ENCODE measurements around the gene PBRM1.
"Not testable (repeated sequence)": the region's sequence is repeated elsewhere in the genome, so short reads cannot be mapped to it uniquely, and the experiment has no call there.

Gene PBRM1

GRCh38 chr3:52704611-52705437 lies 19.1 kb upstream of the PBRM1 start:
- DNase-seq: no peak

GRCh38 chr3:52703341-52703740 lies 17.6 kb upstream of the PBRM1 start:
- no peak for DNase-seq

GRCh38 chr3:52697632-52697965 lies 11.9 kb upstream of the PBRM1 start:
- DNase-seq: no peak

- DNase-seq: no peak
These were observed 11.3 kb upstream of the PBRM1 start for GRCh38 chr3:52696830-52697631.

GRCh38 chr3:52695798-52696671 lies 10.3 kb upstream of the PBRM1 start:
- no peak for DNase-seq

GRCh38 chr3:52694528-52695189 lies 8.9 kb upstream of the PBRM1 start:
- DNase-seq: peak in 3 of 58 donors; percentile 9 to 51 (median 48)

GRCh38 chr3:52693071-52693470 lies 7.4 kb upstream of the PBRM1 start:
- no peak for DNase-seq

GRCh38 chr3:52690560-52690959 lies 4.8 kb upstream of the PBRM1 start:
- no peak for DNase-seq

GRCh38 chr3:52689151-52689550 lies 3.4 kb upstream of the PBRM1 start:
- DNase-seq: no peak

- no peak for DNase-seq
These were observed 2.6 kb upstream of the PBRM1 start for GRCh38 chr3:52688266-52688665.

- DNase-seq: peak in 44 of 58 donors; percentile 44 to 93 (median 82)
These were observed 416 bp downstream of the PBRM1 start for GRCh38 chr3:52685285-52685708.

- DNase-seq: no peak
These were observed 1.5 kb downstream of the PBRM1 start for GRCh38 chr3:52684184-52684583.

GRCh38 chr3:52683611-52684010 lies 2.1 kb downstream of the PBRM1 start:
- DNase-seq: no peak

- DNase-seq: peak in 15 of 58 donors; percentile 3 to 24 (median 8)
These were observed 3.7 kb downstream of the PBRM1 start for GRCh38 chr3:52682016-52682415.

GRCh38 chr3:52681596-52681995 lies 4.1 kb downstream of the PBRM1 start:
- no peak for DNase-seq

GRCh38 chr3:52679811-52680210 lies 5.9 kb downstream of the PBRM1 start:
- no peak for DNase-seq

GRCh38 chr3:52679199-52679538 lies 6.5 kb downstream of the PBRM1 start:
- DNase-seq: no peak

GRCh38 chr3:52678265-52679198 lies 7.2 kb downstream of the PBRM1 start:
- DNase-seq: no peak

- not testable (repeated sequence) for DNase-seq
These were observed 9.5 kb downstream of the PBRM1 start for GRCh38 chr3:52676201-52676600.

GRCh38 chr3:52671676-52672075 lies 14.0 kb downstream of the PBRM1 start:
- no peak for DNase-seq
